Measurements from ENCODE around the gene COL25A1.

Gene COL25A1

DNA sequence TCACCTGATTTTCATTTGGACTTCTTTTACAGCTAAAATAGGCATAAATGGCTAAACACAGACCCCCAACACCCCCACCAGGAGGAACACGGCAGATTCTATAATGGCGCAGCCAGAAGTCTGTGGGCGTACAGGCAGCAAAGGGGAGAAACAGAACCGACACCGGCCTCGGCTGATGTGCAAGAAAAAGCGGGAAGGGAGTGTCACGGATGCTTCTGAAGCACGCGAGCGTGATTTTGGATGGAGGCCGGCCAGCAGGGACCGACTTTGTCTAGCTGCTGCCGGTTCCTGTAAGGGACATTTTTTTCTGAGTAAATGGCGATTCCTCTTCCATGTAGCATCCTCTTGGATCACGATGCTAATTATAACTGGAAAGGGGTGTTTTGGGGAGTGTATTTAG lies 514.7 kb downstream of the COL25A1 start:
- no peak for DNase-seq

DNA sequence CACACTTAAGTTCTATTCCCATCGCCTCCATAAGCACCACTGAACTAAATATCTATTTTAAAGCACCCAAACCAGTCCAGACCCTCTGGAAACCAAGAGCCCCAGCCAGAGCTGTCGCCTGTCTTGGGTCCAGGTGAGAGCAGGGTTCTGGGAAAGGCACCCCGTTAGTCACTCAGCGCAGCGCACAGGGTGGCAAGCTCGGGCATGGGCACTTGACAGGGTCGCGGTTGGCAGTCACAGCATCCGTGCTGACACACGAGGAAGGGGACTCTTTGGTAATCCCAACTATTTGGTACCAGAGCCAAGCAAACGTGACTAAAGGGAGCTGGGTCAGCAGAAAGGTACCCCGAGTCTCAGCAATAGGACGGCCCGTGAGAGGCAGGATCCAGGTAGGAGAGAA lies 515.4 kb downstream of the COL25A1 start:
- DNase-seq = no peak

GRCh38 chr4:108786351-108786750 lies 516.1 kb downstream of the COL25A1 start:
- no peak for DNase-seq

GRCh38 chr4:108783665-108784463 lies 518.6 kb downstream of the COL25A1 start:
- no peak for DNase-seq

DNA sequence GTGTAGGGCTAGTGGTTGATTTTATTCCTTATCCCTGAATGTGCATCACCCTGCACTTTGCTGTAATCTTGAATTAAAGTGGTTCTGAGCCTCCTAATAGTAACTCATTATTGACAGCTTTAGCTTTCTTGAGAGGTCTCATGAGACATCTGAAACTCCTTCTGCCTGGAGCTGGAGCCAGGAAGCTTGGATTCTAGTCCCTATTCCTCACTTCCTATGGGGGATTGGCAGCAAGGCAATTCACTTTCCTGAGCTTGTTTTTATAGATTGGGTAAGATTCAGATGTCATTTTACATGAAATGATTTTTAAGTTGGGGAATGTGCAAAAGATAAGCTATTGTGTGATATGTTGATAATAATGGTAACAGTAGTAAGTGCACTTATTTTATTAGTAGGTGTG lies 522.5 kb downstream of the COL25A1 start:
- no peak for DNase-seq

DNA sequence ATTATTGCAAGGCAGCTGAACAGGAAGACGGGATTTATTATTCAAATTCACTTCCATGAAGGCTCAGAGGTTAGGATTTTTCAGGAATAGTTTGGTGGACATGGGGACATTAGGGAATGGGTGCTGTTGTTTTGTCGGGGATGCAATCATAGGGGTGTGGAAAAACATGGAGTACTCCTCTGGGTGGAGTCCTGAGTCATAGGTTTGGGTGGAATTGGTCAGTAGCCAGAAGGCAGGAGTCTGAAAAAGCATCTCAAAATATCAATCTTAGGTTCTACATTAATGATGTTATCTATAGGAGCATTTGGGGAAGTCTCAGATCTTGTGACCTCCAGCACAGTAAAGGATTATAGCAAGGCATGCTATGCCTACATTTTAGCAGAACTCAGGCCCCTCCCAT lies 525.1 kb downstream of the COL25A1 start:
- no peak for DNase-seq

- no peak for DNase-seq
Measured at GRCh38 chr4:108775921-108776320, 526.5 kb downstream of the COL25A1 start.

DNA sequence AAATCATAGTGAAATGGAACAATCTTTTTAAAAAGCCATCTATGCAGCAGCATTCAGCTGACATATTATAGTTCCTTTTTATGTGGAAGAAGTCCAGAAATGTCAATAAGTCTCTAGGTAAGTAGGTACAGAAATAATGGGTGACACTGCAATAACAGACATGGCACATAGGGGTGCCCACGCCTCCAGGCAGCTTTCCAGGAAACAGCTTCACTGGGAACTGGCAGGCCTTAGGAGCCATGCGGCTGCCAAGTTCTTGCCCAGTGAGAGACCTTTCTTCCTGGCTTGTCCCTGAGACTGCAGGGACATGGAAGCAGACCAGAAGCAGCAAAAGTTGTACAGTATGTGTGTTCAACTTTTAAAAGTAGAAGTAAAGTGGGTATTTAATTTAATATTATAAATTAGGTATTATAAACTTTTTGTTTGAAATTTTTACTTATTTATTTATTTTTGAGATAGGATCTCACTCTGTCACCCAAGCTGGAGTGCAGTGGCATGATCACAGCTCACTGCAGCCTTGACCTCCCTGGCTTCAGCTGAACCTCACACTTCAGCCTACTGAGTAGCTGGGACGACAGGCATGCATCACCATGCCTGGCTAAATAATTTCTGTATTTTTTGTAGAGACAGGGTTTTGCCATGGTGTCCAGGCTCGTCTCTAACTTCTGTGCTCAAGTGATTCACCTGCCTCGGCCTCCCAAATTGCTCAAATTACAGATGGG lies 527.5 kb downstream of the COL25A1 start:
- peak; percentile 8 for DNase-seq

DNA sequence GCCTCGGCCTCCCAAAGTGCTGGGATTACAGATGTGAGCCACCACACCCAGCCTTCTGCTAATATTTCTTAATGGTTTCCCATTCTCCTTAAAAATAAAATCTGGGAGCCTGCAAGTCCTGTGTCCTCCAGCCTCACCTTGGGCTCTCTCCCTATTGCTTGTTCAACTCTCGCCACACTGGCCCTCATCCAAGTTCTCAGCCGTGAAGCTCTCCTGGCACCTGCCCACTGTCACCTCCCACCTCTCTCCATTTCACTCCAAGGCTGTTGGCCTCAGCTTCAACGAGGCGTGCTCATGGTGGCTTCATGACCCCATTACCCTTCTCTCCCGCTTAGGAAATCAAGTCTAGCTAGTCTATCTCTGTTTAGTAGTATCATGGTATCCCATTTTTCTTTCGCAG lies 530.1 kb downstream of the COL25A1 start:
- no peak for DNase-seq

DNA sequence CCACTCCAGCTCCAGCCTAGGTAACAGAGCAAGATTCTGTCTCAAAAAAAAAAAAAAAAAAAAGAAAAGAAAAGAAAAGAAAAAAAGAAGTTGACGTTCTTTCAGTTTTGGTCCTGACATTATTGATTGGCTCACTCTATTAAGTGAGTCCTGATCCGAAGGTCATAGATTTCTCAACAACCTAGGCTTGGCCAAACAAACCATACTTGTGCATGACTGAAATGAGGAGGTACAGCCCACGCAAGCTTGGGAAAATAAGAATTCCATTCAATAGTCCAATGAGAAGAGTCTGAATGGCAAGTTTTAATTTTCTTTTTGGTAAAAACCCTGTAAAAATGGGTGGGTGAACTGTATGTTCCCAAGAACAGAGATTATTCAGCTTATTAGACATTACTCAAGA lies 536.4 kb downstream of the COL25A1 start:
- no peak for DNase-seq

DNA sequence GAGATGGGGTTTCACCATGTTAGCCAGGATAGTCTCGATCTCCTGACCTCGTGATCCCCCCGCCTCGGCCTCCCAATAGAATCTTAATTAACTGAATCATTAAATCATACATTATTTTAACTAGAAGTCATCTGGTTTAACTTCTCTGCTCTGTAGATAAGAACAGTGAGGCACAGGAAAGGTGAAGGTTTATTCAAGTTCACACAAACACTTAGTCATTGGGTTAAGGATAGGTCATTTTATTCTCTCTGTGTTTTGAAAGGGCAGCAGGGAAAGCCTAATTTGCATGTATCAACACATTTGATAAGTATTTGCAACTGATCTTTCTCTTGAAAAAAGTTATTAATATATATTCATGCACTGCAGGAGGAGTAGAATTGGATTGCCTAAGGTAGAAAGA lies 538.5 kb downstream of the COL25A1 start:
- DNase-seq = no peak

- no peak for DNase-seq
Measured at GRCh38 chr4:108763226-108763593, 539.2 kb downstream of the COL25A1 start.

DNA sequence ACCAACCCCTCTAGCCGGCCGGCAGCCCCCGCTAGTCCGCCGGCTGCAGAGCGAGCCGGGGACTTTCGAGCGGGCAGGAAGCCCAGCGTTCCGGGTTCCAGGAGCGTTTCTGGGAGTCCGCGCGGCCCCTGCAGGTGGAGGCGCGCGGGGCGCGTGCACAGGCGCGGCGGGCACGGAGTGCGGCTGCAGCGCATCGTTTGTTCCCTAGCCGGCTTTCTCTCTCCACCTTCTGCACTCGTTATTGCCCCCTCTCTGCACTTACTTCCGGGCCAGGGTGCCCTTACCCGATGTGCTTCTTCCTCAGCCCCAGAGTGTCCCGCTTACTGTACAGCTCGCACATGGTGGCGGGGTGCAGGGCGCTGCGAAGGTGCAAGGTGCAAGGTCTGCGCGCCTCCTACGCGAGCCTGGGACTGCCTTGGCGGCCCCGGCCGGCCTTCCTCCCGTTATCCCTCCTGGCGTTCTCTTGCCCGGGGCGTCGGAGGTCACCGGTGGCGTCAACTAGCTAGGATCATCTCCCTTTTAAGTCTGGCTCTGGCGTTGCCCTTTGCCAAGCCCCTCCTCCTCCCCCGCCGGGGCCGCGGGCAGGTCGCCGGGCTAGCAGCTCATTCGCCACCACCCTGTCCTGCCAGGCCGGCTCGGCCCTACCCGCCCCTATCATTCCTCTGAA lies 539.8 kb downstream of the COL25A1 start, which contains the start of gene ETNPPL:
ETNPPL (minus strand) TSS at position 495 of the 667 bp plus-strand sequence; CDS start at position 340, 155 bp downstream.
- no peak for DNase-seq

Measured in RPMI8226 (cell line).